Kidney epithelial cell (primary cell): ENCODE measurements around the gene XRCC1. TPM values are rescaled to one million over a fixed set of nuclear protein-coding genes. Genes with fewer than 3 reads are reported as not detected.
A peak's percentile ranks its signal among the peaks of the same experiment; 100 is the strongest.
"Not testable (repeated sequence)": the region's sequence is repeated elsewhere in the genome, so short reads cannot be mapped to it uniquely, and the experiment has no call there.

ENCODE experiments used
- DNase-seq: peaks from one replicate; pipeline ENCODE4 v3.0.0-alpha.2; 2010; ENCODE audit warnings: low read depth
- H3K27me3 ChIP-seq: 2 replicates; pipeline ENCODE4 v1.6.0; 2011; ENCODE audit warnings: low read length; ENCODE audit not compliant: control insufficient read depth, insufficient read depth
- H3K36me3 ChIP-seq: 2 replicates; pipeline ENCODE4 v1.5.1; 2011; ENCODE audit warnings: low read length; ENCODE audit not compliant: control insufficient read depth, insufficient read depth
- H3K4me3 ChIP-seq: 2 replicates; pipeline ENCODE4 v1.5.1; 2011; ENCODE audit warnings: low read depth, mild to moderate bottlenecking, control low read depth, low read length
- CTCF ChIP-seq: IDR thresholded peaks from 2 replicates; pipeline ENCODE4 v1.5.1; 2011; ENCODE audit warnings: mild to moderate bottlenecking, moderate library complexity, low read length, control low read depth, inconsistent platforms; ENCODE audit not compliant: insufficient read depth, poor library complexity, severe bottlenecking
- total RNA-seq: library from RNA; depleted of rRNA; stranded (reverse); fragments of >200 nt; gene quantifications from 2 replicates; pipeline ENCODE4 v1.2.3, GENCODE V29; 2015

Gene XRCC1
- total RNA-seq, 1 donor from 2014 or later, result 32.9 TPM

GRCh38 chr19:43519436-43520088 is 55.8 kb downstream of the XRCC1 start:
- peak; percentile 84 for DNase-seq
- Histone ChIP-seq H3K36me3 (no peaks in the 10 kb centered on the region), H3K4me3 (no peak overlapping the region), H3K27me3 (no peaks in the 10 kb centered on the region)
- TF ChIP-seq CTCF, result peak; percentile 86

GRCh38 chr19:43518051-43518450 is 57.3 kb downstream of the XRCC1 start:
- no peak for DNase-seq

GRCh38 chr19:43512399-43512798 is 62.9 kb downstream of the XRCC1 start:
- not testable (repeated sequence) for H3K27me3 ChIP-seq

More at GRCh38 chr19:43518051-43518450, 57.3 kb downstream of the XRCC1 start:
- no peak overlapping the region for H3K4me3 ChIP-seq
- no peaks in the 10 kb centered on the region for H3K27me3 ChIP-seq
- TF ChIP-seq CTCF, result no peak
- H3K36me3 ChIP-seq, result no peaks in the 10 kb centered on the region

GRCh38 chr19:43511324-43511723 is 64.0 kb downstream of the XRCC1 start:
- no peak for TF ChIP-seq CTCF
- Histone ChIP-seq H3K36me3 (no peaks in the 10 kb centered on the region), H3K4me3 (no peak overlapping the region), H3K27me3 (no peaks in the 10 kb centered on the region)
- DNase-seq, result no peak

More at GRCh38 chr19:43512399-43512798, 62.9 kb downstream of the XRCC1 start:
- not testable (repeated sequence) for H3K36me3 ChIP-seq, DNase-seq, H3K4me3 ChIP-seq

GRCh38 chr19:43510713-43511112 is 64.6 kb downstream of the XRCC1 start:
- DNase-seq, result no peak
- TF ChIP-seq CTCF, result no peak
- Histone ChIP-seq H3K36me3 (no peaks in the 10 kb centered on the region), H3K4me3 (no peak overlapping the region), H3K27me3 (no peaks in the 10 kb centered on the region)

- TF ChIP-seq CTCF, result no peak
- no peaks in the 10 kb centered on the region for H3K27me3 ChIP-seq
- no peak overlapping the region for H3K4me3 ChIP-seq
- no peaks in the 10 kb centered on the region for H3K36me3 ChIP-seq
- DNase-seq, result no peak
Measured at GRCh38 chr19:43507880-43508279, 67.4 kb downstream of the XRCC1 start.
